NCI-H1092 treated with DMSO at 0.1 percent for 48 hours (cell line): ENCODE results near the gene AGBL3.

Experiments
- DNase-seq: peaks from one replicate; lab custom pipeline; 2025; lab: John Stamatoyannopoulos, UW

The AGBL3 gene

DNA sequence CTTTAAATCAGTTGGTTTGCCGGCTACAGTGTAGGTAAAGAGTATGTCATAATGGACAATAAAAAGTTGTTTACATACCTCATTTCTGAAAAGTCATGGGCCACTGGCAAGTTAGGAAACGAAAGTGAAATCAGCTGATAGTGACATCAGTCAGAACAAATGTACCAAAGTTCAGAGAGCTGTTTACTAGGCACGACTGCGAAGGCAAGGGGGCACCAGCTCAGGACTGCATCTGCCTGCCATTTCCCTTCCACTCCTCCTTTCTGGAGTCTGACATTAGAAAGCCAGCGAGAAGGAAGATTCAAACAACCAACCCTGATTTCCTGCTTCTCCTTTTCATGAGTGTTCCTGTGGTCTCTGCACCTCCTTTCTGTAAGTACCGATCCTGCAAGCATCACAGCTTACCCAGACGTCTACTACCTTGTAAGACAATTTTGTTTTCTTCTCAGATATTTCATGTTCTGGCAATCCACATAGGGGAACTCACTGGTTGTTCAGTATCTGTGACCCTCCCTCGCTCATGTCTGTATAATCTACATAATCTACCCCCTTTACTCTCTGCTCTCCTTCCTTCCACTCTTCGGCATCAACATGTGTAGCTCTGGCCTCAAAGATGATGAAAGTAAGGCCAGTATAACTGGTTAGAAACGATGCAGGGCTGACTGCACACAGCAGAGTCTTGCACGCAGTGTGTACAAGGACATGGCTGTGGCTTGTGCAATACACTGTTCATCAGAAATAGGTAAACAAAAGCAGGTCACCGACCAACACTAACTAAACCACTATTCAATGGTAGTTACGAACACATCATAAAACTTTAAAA, 161.8 kb downstream of the AGBL3 start, which contains the start of gene TMEM140:
TMEM140 (plus strand) TSS at position 174 of the 823 bp plus-strand sequence. CDS start 16,370 bp downstream, outside the sequence.
- DNase-seq, result no peak

DNA sequence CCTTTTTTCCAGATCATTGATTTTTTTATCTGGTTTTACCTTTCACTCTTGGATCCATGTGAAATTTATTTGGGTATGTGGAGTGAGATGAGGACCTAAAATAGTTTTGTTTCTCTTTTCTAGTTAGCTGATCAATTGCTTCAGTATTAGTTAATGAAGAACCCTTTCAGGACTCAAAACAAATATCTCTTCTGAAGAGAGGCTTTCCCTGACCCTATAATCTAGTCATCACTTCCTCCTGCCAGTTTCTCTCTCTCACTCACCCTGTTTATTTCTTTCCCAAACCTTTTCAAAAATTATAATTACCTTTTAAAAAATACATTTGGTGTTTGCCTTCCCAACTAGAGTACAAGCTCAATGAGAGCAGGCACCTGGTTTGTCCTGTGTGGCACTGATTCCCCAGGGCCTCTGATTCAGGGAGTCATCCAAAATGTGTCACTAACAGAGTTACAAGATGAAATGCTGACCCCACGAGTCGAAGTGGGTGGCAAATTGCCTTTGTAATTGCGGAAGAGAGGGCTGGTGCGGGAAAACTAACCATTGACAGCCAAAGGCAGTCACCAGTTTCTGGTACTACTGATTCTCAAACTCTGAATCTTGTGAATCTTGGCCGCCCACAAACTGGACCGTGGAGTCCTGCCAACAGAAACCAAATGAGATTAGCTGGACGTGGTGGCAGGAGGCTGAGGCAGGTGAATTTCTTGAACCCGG, 163.9 kb downstream of the AGBL3 start:
- no peak for DNase-seq

DNA sequence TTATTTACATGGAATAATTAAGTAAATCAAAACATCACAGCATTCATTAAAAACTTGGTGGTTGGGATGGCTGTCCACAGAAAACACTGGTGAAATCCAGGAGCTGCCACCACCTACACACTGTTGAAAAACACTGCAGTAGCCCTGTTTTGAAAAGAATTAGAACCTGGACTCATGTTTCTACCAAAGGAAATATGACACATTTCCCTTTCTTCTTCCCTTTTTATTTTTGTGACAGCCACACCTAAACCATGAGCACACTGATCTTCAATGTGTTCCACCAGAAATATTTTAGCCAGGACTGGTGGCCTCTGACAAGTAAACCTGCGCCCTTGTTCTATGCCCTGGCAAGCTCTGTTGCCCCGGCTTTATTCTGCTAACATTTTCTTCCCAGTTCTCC, 164.8 kb downstream of the AGBL3 start:
- DNase-seq, result no peak

DNA sequence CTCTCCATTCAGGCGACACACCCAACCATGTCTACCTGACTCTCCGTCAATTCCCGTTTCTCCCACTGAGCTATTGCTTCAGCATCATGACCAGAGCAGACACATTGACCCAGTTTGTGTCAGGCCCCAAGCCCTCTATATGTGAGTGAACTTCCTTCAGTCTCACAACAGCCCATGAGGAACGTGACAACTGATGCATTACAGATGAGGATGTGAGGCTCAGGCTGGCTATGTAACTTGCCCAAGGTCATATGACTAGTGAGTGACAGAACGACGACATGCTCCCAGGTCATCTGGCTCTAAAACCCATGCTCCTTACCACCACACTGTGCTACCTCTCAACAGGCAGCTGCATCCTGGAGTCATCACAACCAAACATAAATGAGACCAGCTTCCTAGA, 165.2 kb downstream of the AGBL3 start:
- no peak for DNase-seq

DNA sequence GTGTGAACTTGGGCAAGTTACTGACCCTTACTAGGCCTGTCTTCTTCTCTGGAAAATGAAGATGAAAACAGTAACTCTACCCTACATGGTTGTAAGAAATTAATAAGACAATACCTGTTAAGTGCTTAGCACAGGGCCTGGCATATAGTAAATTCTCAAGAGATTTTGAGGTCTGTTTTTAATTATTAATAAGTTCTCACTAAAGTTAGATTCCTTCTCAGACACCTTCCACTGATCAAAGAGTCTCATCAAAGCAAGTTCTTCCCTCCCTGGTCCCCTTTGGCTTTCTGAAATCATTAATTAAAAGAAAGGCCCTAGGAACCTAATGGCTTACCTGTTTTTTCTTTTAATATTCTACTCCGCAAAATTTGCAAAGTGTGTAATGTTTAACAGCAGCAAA, 166.1 kb downstream of the AGBL3 start:
- DNase-seq, result no peak

DNA sequence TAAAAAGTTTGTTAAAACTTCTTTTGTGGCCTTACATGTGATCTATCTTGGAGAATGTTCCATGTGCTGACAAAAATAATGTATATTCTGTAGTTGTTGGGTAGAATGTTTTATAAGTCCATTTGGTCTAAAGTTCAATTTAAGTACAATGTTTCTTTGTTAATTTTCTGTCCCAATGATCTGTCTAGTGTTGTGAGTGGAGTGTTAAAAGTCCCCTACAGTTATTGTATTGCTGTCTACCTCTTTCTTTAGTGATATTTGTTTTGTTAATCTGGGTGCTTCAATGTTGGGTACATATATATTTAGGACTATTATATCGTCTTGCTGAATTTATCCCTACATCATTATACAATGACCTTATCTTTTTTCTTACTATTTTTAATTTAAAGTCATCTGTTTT, 168.4 kb downstream of the AGBL3 start:
- no peak for DNase-seq

DNA sequence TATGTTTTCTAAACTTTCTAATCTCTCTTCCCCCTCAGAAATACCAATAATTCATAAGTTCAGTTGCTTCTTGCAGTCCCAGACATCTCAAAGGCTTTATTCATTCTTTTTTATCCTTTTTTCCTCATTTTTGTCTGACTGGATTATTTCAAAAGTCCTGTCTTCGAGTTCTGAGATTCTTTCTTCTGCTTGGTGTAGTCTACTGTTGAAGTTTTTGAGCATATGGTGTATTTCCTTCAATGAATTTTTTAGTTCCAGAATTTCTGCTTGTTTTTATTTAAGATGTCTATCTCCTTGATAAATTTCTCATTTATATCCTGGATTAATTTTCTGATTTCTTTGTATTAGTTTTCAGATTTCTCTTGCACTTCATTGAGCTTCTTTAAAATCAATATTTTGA, 170.0 kb downstream of the AGBL3 start:
- no peak for DNase-seq

DNA sequence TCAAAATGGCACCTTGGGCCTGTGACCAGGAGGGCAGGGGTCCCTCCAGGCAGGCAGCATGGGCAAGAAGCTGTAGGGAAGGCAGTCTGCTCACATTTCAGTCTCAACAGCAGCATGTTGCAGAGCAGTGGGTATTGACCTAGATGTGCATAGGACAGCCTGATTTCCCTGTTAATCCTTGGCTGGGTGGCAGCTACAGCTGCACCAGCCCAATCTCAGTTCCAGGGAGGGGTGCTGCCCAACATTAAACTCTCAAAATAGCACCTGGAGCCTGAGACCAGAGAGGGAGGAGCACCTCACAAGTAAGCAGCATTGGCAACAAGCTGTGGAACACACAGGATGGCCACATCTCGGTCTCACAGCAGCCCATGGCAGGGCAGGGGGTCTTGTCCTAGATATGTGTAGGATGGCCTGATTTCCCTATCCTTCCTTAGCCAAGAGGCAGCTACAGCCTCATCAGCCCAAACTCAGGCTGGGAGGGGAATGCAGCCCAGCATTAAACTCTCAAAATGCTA, 171.9 kb downstream of the AGBL3 start:
- DNase-seq, result no peak

DNA sequence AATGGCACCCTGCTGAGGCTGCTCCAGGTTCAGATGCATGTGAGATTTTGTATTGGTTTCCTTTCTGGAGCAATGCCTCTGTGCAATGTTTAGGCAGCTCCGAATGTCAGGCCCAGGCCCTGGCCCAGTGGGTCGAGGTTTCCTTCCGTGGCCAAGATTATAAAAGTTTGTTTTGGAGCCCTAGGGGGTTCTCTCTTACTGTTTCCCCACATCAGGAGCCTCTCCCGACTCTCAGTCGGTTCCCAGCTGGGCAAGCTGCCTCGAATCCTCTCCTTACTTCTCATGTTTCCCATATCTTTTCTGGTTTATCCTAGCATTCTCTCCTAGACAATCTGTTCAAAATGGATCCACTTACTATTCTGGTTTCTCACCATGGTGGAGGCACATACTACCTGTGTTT, 172.6 kb downstream of the AGBL3 start:
- DNase-seq, result no peak

DNA sequence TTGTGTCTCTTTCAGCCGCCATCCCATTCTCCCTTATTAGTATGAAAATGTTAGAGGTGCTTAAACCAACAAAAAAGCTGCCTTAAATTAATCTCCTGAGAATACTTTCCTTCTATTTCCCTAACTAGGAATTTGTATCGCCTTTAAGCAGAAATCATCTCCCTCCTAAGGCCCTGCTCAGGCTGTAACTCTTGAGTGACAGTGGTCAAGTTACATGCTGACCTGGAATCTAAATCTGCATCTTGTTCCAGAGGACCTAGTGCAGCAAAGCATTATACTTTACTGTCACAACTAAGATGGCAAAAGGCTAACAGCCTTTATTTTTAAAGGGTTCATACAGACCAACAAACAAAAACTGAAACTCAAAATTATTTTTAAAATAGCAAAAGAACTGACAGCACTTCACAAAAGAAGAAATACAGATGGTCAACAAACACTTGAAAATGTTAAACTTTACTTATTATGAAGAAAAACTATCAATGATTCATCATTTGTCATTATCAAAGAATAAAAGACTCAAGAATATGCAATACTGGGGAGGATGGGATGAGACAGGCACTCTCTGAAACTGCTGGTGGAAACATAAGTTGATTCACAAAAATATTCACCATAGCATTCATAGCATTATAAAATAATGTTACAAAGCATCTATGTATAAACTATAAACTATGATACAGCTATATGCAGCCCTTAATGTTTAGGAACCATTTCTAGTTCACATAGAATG, 173.2 kb downstream of the AGBL3 start:
- no peak for DNase-seq

DNA sequence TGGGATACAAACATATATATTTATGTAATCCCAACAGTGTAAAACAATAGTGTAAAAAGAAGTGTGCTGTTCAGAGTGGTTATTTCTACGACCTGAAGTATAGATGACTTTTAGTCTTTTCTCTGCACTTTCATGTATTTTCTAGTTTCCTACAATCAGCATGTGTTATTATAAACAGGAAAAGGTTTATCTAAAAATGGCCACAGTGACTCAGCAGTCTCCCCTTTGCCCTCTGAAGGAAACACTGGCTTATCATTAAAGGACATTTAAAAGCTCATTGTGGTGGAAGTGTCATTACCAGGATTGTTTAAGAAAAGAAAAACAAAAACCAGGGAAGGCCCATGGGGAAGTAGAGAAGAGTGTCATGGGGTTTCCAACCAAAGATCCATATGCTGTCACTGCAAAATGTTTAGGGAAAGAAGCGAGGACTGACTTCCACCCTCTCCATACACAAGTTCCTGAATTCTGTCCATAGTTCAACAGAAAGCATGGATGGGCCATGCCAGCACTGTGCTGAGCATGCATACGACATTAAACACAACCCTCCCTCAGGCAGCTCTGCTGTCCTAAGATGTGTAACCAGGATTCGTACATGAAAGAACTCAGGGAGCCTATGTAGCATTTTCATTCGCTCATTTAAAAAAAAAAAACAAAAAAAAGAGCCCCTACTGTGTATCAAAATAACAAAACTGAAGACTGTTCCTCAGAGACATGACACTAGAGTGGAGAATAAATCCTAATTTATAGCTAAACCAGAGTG, 174.0 kb downstream of the AGBL3 start:
- DNase-seq, result no peak

DNA sequence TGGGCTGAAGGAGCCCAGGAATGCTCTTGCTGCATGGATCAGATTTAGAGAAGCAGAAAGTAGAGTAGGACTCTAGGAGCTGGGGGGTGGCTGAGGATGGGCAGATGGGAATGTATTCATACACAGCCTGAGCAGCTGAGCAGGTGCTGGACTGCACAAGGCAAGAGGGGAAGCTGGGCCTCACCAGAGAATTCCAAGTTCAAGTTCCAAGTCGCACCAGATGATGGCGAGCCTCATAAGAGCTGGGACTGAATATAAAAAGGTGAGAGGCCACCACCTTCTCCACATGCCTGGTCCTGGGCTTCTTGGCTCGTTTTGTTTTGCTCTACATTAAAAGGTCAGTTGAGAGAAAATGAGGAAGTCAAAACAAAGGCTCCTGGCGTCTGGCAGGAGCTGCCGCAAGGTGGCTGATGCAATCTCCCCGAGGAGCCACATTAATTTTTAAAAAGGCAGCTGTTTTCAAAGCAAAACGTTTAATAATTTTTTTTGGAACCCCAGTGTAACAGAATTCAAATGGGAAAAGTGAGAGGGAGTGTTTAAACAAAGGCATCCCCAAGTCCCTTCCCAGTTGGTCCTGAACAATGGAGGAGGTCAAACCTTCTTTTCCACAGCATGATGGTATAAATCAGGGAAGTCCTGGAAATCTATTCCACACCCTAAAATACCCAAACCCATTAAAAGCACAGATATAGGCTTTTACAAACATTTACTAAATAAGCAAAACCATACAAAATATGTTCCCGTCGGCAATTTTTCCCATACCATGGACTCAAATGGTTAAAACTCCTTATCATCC, 174.7 kb downstream of the AGBL3 start:
- no peak for DNase-seq

DNA sequence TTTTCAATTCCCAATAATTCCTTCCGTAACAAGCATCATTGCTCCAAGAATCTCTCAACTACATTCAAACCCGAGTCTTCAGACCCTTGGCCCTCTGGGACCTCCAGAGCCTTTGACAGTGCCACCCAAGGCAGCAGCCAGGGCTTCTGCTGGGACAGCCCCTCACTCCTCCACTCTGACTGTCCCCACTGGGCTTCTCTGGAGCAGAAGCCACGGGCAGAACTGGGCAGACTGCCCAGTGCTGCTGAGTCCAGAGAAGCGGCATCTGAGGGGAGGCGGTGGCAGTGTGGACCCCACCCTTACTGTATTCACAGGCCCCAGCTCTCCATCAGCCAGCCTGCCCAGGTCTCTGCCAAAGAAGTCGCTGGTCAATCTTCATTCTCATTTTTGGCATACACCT, 175.4 kb downstream of the AGBL3 start:
- DNase-seq, result no peak

DNA sequence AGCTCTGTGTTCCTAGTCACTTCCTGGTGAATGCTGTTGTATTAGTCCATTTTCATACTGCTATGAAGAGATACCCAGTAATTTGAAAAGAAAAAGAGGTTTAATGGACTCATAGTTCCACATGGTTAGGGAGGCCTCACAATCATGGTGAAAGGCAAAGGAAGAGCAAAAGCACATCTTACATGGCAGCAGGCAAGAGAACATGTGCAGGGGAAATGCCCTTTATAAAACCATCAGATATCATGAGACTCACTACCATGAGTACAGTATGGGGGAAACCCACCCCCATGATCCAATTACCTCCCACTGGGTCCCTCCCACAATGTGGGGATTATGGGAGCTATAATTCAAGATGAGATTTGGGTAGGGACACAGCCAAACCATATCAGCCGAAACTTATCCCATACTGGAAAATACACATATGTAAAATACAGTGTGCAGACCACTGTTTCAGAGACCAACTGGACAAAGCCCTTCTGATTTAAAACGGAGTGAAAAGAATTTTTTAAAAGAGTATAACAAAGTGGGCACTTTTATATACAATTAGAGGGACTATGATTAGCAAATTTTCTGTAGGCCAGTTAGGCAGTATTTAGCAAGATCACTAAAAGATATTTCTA, 176.2 kb downstream of the AGBL3 start:
- DNase-seq, result no peak

DNA sequence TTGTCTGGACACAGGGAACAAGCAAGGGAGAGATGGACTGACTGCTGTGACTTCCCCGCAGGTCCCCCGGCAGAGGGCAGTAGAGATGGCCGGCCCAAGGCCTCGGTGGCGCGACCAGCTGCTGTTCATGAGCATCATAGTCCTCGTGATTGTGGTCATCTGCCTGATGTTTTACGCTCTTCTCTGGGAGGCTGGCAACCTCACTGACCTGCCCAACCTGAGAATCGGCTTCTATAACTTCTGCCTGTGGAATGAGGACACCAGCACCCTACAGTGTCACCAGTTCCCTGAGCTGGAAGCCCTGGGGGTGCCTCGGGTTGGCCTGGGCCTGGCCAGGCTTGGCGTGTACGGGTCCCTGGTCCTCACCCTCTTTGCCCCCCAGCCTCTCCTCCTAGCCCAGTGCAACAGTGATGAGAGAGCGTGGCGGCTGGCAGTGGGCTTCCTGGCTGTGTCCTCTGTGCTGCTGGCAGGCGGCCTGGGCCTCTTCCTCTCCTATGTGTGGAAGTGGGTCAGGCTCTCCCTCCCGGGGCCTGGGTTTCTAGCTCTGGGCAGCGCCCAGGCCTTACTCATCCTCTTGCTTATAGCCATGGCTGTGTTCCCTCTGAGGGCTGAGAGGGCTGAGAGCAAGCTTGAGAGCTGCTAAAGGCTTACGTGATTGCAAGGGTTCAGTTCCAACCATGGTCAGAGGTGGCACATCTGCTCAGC, 178.2 kb downstream of the AGBL3 start:
- no peak for DNase-seq

DNA sequence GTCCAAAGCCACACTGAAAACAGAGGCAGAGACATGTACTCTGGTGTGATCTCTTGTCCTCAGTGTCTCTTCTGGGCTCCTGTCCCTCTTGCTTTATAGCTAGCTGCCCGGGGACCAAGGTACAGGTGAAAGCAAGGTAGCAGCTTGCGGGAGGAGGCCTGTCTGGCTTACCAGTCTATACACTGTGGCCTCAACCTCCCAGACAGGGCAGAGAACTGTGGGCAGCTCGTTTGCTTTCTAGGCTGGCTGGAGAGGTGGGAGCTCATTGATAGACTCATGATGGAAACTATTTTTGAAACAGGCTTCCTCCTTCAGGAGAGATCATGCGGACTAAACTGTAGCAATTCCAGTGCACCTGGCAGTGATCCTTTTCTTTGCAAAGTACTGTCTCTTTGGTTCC, 179.6 kb downstream of the AGBL3 start:
- no peak for DNase-seq

DNA sequence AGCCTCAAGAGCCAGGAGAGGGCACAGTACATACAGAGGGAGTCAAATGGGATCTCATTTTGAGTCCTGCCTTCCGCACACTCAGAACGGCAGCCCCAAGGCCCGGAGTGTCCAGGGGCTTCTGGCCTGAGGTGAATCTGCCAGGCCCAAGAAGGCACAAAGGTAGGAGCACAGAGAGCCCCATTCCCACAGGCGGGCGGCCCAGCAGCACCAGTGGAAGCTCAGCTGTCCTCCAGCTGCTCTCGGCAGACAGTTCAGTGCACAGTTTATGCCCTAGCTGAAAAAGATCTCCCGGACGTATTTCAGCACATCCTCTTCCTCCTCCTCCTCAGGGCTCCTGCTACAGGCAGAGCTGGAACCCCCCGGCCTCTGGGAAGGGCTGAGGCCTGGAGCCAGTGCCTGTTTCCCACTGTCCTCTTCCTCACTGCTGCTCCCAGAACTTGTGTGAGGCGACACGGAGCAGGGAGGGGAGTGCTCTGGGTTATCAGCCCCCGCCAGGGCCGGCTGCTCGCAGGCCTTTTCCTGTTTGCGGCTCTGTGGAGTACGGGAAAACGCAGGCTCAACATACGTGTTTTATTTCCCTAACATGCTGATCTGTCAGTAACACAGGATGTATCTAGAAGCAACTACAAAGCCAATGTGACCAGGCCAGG, 180.2 kb downstream of the AGBL3 start:
- no peak for DNase-seq

DNA sequence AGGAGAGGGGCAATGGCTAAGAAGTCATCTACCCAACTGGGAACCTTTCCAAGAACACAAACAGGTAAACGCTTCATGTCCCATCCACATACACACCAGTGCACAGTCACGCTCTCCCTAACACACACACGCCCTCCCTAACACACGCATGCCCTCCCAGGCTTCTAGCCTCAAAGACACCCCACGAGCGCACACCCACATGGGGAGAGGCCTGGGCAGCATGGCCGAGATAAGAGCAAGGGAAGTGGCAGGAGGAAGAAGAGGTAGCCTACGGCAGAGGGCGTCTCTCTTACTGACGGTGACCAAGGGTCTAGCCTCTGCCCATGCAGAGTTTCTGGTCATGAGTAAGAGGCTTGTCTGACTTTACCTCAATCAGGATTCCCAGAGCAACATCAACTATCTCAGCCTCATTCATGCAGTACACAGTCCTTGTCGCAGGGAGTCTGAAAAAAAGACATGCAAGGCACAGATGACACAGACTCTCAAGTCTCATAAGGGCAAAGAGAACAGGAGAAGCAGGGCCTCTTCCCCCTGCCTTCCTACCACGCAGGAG, 181.1 kb downstream of the AGBL3 start:
- DNase-seq, result no peak

DNA sequence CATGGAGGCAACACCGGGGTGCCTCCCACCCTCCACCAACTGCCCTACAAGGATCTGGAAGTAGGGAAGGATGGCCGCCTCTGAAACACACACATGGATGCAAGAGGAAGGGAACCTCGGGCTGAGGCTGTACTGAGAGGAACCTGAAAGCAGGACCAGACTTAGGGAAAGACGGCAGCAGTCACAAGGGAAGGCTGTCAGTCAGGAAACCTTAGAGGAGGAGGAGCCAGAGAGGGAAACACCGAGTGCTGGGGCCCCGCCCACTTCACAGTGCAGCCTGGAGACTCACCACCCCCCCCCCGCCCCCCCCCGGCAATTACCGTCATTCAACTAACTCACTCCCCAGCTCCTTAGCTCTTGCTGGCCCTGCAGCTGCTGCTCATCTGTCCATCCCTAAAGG, 181.7 kb downstream of the AGBL3 start:
- DNase-seq, result no peak
